Vagina (tissue), 2 donors: ENCODE data around the gene HAUS8. TPM values are rescaled to one million over a fixed set of nuclear protein-coding genes. Genes with fewer than 3 reads are reported as not detected.

ENCODE experiments used
- DNase-seq, 2 donors: peaks; one replicate each; pipeline ENCODE4 v3.0.0-alpha.2; 2017; ENCODE audit errors: extremely low spot score in 2 of 2
- H3K27ac ChIP-seq: fragments of 200-600 bp; sonication (generic); one replicate; pipeline ENCODE4 v1.5.1; 2019
- H3K27me3 ChIP-seq: fragments of 200-600 bp; sonication (generic); one replicate; pipeline ENCODE4 v1.5.1; 2019
- H3K36me3 ChIP-seq, 2 donors: fragments of 200-600 bp; sonication (generic); one replicate each; pipeline ENCODE4 v1.5.1; 2017 to 2019
- H3K4me1 ChIP-seq: fragments of 200-600 bp; sonication (generic); one replicate; pipeline ENCODE4 v1.5.1; 2019
- H3K4me3 ChIP-seq, 2 donors: fragments of 200-600 bp; sonication (generic); 1 replicate in 1 of 2; 2 replicates in 1 of 2; pipeline ENCODE4 v1.5.1; 2016 to 2019
- H3K9me3 ChIP-seq: fragments of 200-600 bp; sonication (generic); one replicate; pipeline ENCODE4 v1.5.1; 2019
- POLR2A ChIP-seq, 2 donors: fragments of 450-650 bp; IDR thresholded peaks; one replicate each; pipeline ENCODE4 v1.6.1; 2017; ENCODE audit warnings: antibody characterized with exemption in 2 of 2, mild to moderate bottlenecking in 2 of 2, moderate library complexity in 2 of 2
- POLR2AphosphoS5 ChIP-seq, 2 donors: sonication (generic); formaldehyde crosslinking; IDR thresholded peaks; one replicate each; pipeline ENCODE4 v1.9.0; 2017; ENCODE audit warnings: antibody characterized with exemption in 2 of 2, mild to moderate bottlenecking in 2 of 2, low read depth in 1 of 2; ENCODE audit not compliant: insufficient read depth in 1 of 2
- intact Hi-C: fragments of 100-400 bp; cut with DNase I; formaldehyde crosslinking; loops from one replicate; pipeline ENCODE4 v1.15.1; 2023
- total RNA-seq: library from RNA; depleted of rRNA; stranded (reverse); fragments of >200 nt; gene quantifications from one replicate; pipeline ENCODE4 v1.2.3, GENCODE V29; 2016
- TF ChIP-seq, protein P1 (sequence below), 3 experiments: fragments of 450-650 bp in 2 of 3; fragments of 200-600 bp in 1 of 3; sonication (generic) in 1 of 3; IDR thresholded peaks; one replicate each; pipeline ENCODE4 v1.5.1; 2017 to 2019; ENCODE audit warnings: antibody characterized with exemption in 3 of 3, mild to moderate bottlenecking in 2 of 3, moderate library complexity in 2 of 3

HAUS8 gene
- total RNA-seq, 1 donor from 2014 or later, result 4.7 TPM

- intact Hi-C loops, result loop anchor here (5.0 kb wide), 1 partner anchor 280 kb away; no protein-coding TSS in a partner anchor
- H3K27me3 ChIP-seq, result no peaks in the 10 kb centered on the region
- no peak overlapping the region for H3K27ac ChIP-seq
- DNase-seq, result no peak
- H3K4me3 ChIP-seq, result no peak overlapping the region
- TF ChIP-seq POLR2AphosphoS5 (IDR thresholded peaks at IDR 0.05; ENCODE audit: insufficient read depth in 1 of 2, low read depth in 1 of 2) (no peak), POLR2A (IDR thresholded peaks at IDR 0.05) (no peak)
- TF ChIP-seq, protein P1, sequence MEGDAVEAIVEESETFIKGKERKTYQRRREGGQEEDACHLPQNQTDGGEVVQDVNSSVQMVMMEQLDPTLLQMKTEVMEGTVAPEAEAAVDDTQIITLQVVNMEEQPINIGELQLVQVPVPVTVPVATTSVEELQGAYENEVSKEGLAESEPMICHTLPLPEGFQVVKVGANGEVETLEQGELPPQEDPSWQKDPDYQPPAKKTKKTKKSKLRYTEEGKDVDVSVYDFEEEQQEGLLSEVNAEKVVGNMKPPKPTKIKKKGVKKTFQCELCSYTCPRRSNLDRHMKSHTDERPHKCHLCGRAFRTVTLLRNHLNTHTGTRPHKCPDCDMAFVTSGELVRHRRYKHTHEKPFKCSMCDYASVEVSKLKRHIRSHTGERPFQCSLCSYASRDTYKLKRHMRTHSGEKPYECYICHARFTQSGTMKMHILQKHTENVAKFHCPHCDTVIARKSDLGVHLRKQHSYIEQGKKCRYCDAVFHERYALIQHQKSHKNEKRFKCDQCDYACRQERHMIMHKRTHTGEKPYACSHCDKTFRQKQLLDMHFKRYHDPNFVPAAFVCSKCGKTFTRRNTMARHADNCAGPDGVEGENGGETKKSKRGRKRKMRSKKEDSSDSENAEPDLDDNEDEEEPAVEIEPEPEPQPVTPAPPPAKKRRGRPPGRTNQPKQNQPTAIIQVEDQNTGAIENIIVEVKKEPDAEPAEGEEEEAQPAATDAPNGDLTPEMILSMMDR (IDR thresholded peaks at IDR 0.05), result peak; percentile 21 to 52 (median 49)
- peaks cover 0 to 10% of the 10 kb centered on the region in 2 donors for H3K36me3 ChIP-seq
- no peaks in the 10 kb centered on the region for H3K4me1 ChIP-seq
- H3K9me3 ChIP-seq, result no peaks in the 10 kb centered on the region
These were observed 22.8 kb downstream of the HAUS8 start for GRCh38 chr19:17052439-17052838.

DNA sequence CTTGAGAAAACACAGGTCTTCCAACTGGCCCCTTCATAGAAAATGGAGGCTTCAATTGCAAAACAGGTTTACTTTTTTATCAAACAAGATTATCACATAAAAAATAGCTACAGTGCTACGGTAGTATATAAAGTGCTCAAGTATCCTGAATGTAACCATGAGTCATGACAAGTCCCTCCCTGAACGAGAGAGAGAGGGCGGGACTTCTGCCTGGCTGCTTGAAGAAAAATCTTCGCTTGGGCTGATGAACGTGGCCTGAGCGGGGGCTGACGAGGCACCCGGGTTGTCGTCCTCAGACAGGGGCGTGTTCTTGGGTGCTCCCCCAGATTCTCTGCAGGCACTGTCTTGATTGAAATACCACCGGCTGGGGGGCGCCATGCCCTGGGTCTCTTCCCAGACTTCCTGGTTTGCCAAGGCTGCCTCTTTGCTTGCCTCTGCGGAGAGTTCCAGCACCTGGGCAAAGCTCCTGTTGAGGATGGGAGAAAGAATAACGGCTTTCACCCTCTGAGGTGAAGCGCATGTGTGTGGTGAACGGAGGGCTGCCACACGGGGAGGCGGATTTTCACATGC lies 25.5 kb downstream of the HAUS8 start:
- TF ChIP-seq POLR2A (IDR thresholded peaks at IDR 0.05) (no peak), POLR2AphosphoS5 (IDR thresholded peaks at IDR 0.05; ENCODE audit: insufficient read depth in 1 of 2, low read depth in 1 of 2) (peak in 1 of 2 donors; percentile 12)
- intact Hi-C loops, result loop anchor here (5.0 kb wide), 1 partner anchor 277 kb away; no protein-coding TSS in a partner anchor
- H3K36me3 ChIP-seq, result peaks cover 0 to 5% of the 10 kb centered on the region in 2 donors

DNA sequence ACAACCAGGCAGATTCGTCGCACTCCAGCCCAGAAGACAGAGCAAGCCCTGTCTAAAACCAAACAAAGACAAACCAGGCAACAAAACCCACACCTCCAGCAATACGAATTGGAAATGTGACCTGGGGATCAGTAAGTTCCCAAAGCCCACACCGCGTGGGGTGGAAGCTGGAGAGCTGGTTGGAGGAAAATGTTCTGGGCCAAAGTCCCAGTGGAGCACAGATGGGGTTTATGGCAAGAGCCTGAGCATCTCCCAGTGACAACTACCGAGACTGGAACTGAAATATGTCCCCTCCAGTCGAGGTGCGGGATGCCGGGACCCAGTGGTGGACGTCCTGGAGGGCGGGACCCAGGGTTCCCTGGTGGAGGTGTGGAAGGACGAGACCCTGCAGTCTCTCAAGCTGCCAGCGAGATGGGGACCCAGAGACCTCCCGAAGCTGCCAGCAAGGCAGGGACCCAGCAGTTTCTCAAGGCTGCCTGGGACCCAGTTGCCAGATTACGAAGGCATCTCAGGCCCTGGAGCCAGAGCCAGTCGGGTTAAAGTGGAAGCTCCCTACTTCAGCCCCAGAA lies 26.3 kb downstream of the HAUS8 start:
- no peak for DNase-seq
- Histone ChIP-seq H3K36me3 (no peaks in the 10 kb centered on the region), H3K9me3 (no peaks in the 10 kb centered on the region), H3K4me3 (no peak overlapping the region), H3K27me3 (no peaks in the 10 kb centered on the region), H3K27ac (no peak overlapping the region), H3K4me1 (no peaks in the 10 kb centered on the region)
- TF ChIP-seq POLR2AphosphoS5 (IDR thresholded peaks at IDR 0.05; ENCODE audit: insufficient read depth in 1 of 2, low read depth in 1 of 2) (no peak), POLR2A (IDR thresholded peaks at IDR 0.05) (no peak)
- TF ChIP-seq, protein P1 (IDR thresholded peaks at IDR 0.05), result no peak
- intact Hi-C loops, result no loop called here

More for the DNA sequence above, 25.5 kb downstream of the HAUS8 start:
- Histone ChIP-seq H3K4me1 (no peaks in the 10 kb centered on the region), H3K27me3 (no peaks in the 10 kb centered on the region), H3K9me3 (no peaks in the 10 kb centered on the region), H3K4me3 (no peak overlapping the region), H3K27ac (no peak overlapping the region)
- DNase-seq, result no peak

- Histone ChIP-seq H3K4me1 (no peaks in the 10 kb centered on the region), H3K27me3 (no peaks in the 10 kb centered on the region), H3K36me3 (no peaks in the 10 kb centered on the region), H3K4me3 (no peak overlapping the region), H3K9me3 (no peaks in the 10 kb centered on the region), H3K27ac (no peak overlapping the region)
- intact Hi-C loops, result no loop called here
- no peak for DNase-seq
- TF ChIP-seq, protein P1 (IDR thresholded peaks at IDR 0.05), result no peak
- TF ChIP-seq POLR2A (IDR thresholded peaks at IDR 0.05) (no peak), POLR2AphosphoS5 (IDR thresholded peaks at IDR 0.05; ENCODE audit: insufficient read depth in 1 of 2, low read depth in 1 of 2) (no peak)
These were observed 29.2 kb downstream of the HAUS8 start for GRCh38 chr19:17045907-17046502.

DNA sequence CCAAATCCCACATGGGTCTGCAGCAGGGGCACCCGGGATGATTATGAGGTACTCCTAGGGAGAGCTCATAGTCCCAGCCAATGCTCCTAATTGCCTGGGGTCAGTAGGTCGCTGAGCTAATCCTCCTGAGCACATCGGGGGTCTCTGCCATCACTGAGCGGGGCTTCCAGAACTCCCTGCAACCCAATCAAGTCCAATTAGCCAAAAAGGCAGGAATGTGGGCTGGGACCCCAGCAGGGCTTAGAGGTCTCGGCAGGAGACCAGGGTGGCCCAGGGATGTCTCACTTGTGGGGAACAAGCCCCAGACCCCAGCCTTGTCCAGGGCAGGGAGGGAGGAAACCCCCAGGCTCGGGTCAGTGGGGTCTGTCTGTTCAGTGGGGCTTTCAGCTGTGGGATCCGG lies 31.5 kb downstream of the HAUS8 start:
- intact Hi-C loops, result no loop called here
- Histone ChIP-seq H3K4me3 (no peak overlapping the region), H3K36me3 (no peaks in the 10 kb centered on the region), H3K4me1 (no peaks in the 10 kb centered on the region), H3K27ac (no peak overlapping the region), H3K9me3 (no peaks in the 10 kb centered on the region), H3K27me3 (no peaks in the 10 kb centered on the region)
- TF ChIP-seq POLR2AphosphoS5 (IDR thresholded peaks at IDR 0.05; ENCODE audit: insufficient read depth in 1 of 2, low read depth in 1 of 2) (no peak), POLR2A (IDR thresholded peaks at IDR 0.05) (no peak)
- TF ChIP-seq, protein P1 (IDR thresholded peaks at IDR 0.05), result no peak
- no peak for DNase-seq
